Skeletal muscle satellite cell (primary cell): ENCODE measurements around the gene CCR2.

ENCODE experiments used
- H3K27me3 ChIP-seq: 2 replicates; pipeline ENCODE4 v1.7.0; 2013; ENCODE audit warnings: low read length; ENCODE audit not compliant: control insufficient read depth, insufficient read depth
- H3K36me3 ChIP-seq: 2 replicates; pipeline ENCODE4 v1.7.0; 2013; ENCODE audit warnings: mild to moderate bottlenecking, control low read depth, low read length; ENCODE audit not compliant: insufficient read depth
- H3K4me1 ChIP-seq: 2 replicates; pipeline ENCODE4 v1.7.0; 2013; ENCODE audit warnings: low read length; ENCODE audit not compliant: control insufficient read depth, insufficient read depth
- H3K4me2 ChIP-seq: 2 replicates; pipeline ENCODE4 v1.7.0; 2013; ENCODE audit warnings: mild to moderate bottlenecking, low read length
- H3K4me3 ChIP-seq: 2 replicates; pipeline ENCODE4 v1.7.0; 2013; ENCODE audit warnings: low read length
- H3K9ac ChIP-seq: 2 replicates; pipeline ENCODE4 v1.7.0; 2013; ENCODE audit warnings: mild to moderate bottlenecking, low read depth, low read length, moderate library complexity
- H3K9me3 ChIP-seq: replicated peaks from 2 replicates; pipeline ENCODE4 v1.7.0; 2013; ENCODE audit warnings: mild to moderate bottlenecking, control low read depth, low read length

CCR2 gene

GRCh38 chr3:46407970-46408369 is 54.1 kb downstream of the CCR2 start:
- Histone ChIP-seq H3K4me1 (peaks cover 35% of the 10 kb centered on the region), H3K4me3 (peak overlapping the region; percentile 55)

GRCh38 chr3:46408853-46409252 is 54.9 kb downstream of the CCR2 start:
- H3K4me2 ChIP-seq = peak overlapping the region; percentile 75
- peaks cover 35% of the 10 kb centered on the region for H3K4me1 ChIP-seq
- no peaks in the 10 kb centered on the region for H3K27me3 ChIP-seq
- no peak overlapping the region for H3K4me3 ChIP-seq
- H3K9me3 ChIP-seq = no peaks in the 10 kb centered on the region
- H3K36me3 ChIP-seq = no peaks in the 10 kb centered on the region
- no peak overlapping the region for H3K9ac ChIP-seq

More at GRCh38 chr3:46407970-46408369, 54.1 kb downstream of the CCR2 start:
- no peaks in the 10 kb centered on the region for H3K36me3 ChIP-seq
- no peaks in the 10 kb centered on the region for H3K27me3 ChIP-seq
- H3K4me2 ChIP-seq = peak overlapping the region; percentile 75
- H3K9me3 ChIP-seq = no peaks in the 10 kb centered on the region
- peak overlapping the region; percentile 69 for H3K9ac ChIP-seq

- no peak overlapping the region for H3K4me3 ChIP-seq
- no peak overlapping the region for H3K9ac ChIP-seq
- no peak overlapping the region for H3K4me2 ChIP-seq
- H3K36me3 ChIP-seq = no peaks in the 10 kb centered on the region
- H3K27me3 ChIP-seq = no peaks in the 10 kb centered on the region
- H3K4me1 ChIP-seq = peaks cover 35% of the 10 kb centered on the region
- H3K9me3 ChIP-seq = no peaks in the 10 kb centered on the region
These were observed 56.0 kb downstream of the CCR2 start for GRCh38 chr3:46409739-46410489.
